Suprapubic skin (tissue), 4 donors: Measurements from ENCODE around the gene CACNA1H.

Experiments used
- CTCF ChIP-seq, 2 donors: fragments of 200-600 bp in 1 of 2; fragments of 450-650 bp in 1 of 2; sonication (generic) in 1 of 2; IDR thresholded peaks; one replicate each; pipeline ENCODE4 v1.5.1; 2016 to 2019; ENCODE audit warnings: antibody characterized with exemption in 2 of 2, mild to moderate bottlenecking in 1 of 2, moderate library complexity in 1 of 2
- EP300 ChIP-seq: sonication (generic); formaldehyde crosslinking; IDR thresholded peaks from one replicate; pipeline ENCODE4 v1.6.1; 2017; ENCODE audit warnings: antibody characterized with exemption
- POLR2A ChIP-seq, 2 donors: fragments of 450-650 bp; IDR thresholded peaks; one replicate each; pipeline ENCODE4 v1.6.1; 2017; ENCODE audit warnings: antibody characterized with exemption in 2 of 2, mild to moderate bottlenecking in 2 of 2, moderate library complexity in 2 of 2
- POLR2AphosphoS5 ChIP-seq, 3 donors: sonication (generic); formaldehyde crosslinking; IDR thresholded peaks; one replicate each; pipeline ENCODE4 v1.6.1; 2017; ENCODE audit warnings: antibody characterized with exemption in 3 of 3

DNA sequence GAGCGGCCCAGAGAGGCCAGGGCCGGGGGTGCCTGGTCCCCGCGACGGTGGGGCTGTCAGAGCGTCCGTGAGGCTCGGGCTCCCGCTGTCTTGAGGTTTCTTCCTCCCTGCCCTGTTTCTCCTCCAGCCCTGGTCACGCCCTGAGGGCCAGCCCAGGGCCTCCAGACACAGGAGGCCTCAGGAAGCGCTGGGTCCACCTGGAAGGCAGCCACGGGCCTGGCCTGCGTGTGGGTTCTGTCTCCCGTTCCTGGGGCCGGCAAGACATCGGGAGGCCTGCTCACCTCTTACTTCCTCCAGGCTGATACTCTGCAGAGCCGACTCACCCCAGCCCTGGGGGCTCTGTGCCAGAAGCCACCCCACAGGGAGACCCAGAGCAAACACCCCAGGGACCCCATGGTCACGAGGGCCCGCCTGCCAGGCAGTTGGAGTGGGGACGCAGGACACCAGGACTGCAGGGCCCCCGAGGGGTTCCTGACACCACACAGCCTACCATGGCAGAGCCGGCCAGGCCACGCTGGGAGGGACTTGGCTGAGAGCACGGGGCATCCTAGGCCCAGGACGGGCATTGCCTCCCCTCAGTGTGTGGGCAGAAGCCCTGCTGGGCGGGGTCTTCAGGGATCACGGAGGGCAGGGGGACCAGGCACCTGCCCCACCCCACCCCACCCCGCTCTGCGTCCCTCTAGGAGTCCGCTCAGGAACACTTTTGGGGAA, 18.9 kb upstream of the CACNA1H start:
- TF ChIP-seq EP300 (no peak), CTCF (IDR thresholded peaks at IDR 0.05) (no peak), POLR2A (IDR thresholded peaks at IDR 0.05) (no peak), POLR2AphosphoS5 (IDR thresholded peaks at IDR 0.05) (no peak)
